OCI-LY1 (cell line): Measurements from ENCODE around the gene SDK1.

Experiments
- H2AFZ ChIP-seq: fragments of 200-600 bp; sonication (generic), shearing (Covaris generic); 2 replicates; pipeline ENCODE4 v1.6.0; 2014; ENCODE audit warnings: antibody characterized with exemption, mild to moderate bottlenecking, low read length
- H3F3A ChIP-seq: fragments of 200-600 bp; sonication (generic), shearing (Covaris generic); 2 replicates; pipeline ENCODE4 v1.6.0; 2014; ENCODE audit warnings: mild to moderate bottlenecking, antibody characterized with exemption, low read length, moderate library complexity; ENCODE audit not compliant: insufficient read depth
- H3K27ac ChIP-seq: fragments of 200-600 bp; sonication (generic); 2 replicates; pipeline ENCODE4 v1.5.1; 2014; ENCODE audit warnings: low read length, mixed run types, mild to moderate bottlenecking, low read depth; ENCODE audit not compliant: poor library complexity, severe bottlenecking
- H3K27me3 ChIP-seq: fragments of 200-600 bp; sonication (generic); 2 replicates; pipeline ENCODE4 v1.6.0; 2014; ENCODE audit warnings: antibody characterized with exemption, mild to moderate bottlenecking, low read length, moderate library complexity; ENCODE audit not compliant: insufficient read depth
- H3K36me3 ChIP-seq: fragments of 200-600 bp; sonication (generic); 2 replicates; pipeline ENCODE4 v1.6.1; 2014; ENCODE audit warnings: mild to moderate bottlenecking, antibody characterized with exemption, low read length, moderate library complexity, mixed read lengths; ENCODE audit not compliant: insufficient read depth
- H3K4me1 ChIP-seq: fragments of 200-600 bp; sonication (generic); 2 replicates; pipeline ENCODE4 v1.5.1; 2014; ENCODE audit warnings: mild to moderate bottlenecking, low read length, moderate library complexity; ENCODE audit not compliant: insufficient read depth, severe bottlenecking
- H3K4me2 ChIP-seq: fragments of 200-600 bp; sonication (generic), shearing (Covaris generic); 2 replicates; pipeline ENCODE4 v1.6.1; 2014; ENCODE audit warnings: low read length
- H3K4me3 ChIP-seq: fragments of 200-600 bp; sonication (generic); 2 replicates; pipeline ENCODE4 v1.5.1; 2014; ENCODE audit warnings: low read length, low read depth, mild to moderate bottlenecking, mixed read lengths; ENCODE audit not compliant: poor library complexity, severe bottlenecking
- H3K79me2 ChIP-seq: fragments of 200-600 bp; shearing (Covaris generic); 2 replicates; pipeline ENCODE4 v1.6.1; 2016; ENCODE audit warnings: mixed run types, low read length, mixed read lengths; ENCODE audit not compliant: insufficient read depth
- H3K9ac ChIP-seq: fragments of 200-600 bp; sonication (generic), shearing (Covaris generic); 2 replicates; pipeline ENCODE4 v1.6.1; 2014; ENCODE audit warnings: mild to moderate bottlenecking, low read length, mixed read lengths
- H3K9me2 ChIP-seq: fragments of 200-600 bp; sonication (generic), shearing (Covaris generic); 2 replicates; pipeline ENCODE4 v1.6.1; 2014; ENCODE audit warnings: low read depth, mild to moderate bottlenecking, low read length, mixed read lengths
- H3K9me3 ChIP-seq: fragments of 200-600 bp; shearing (Covaris generic); 2 replicates; pipeline ENCODE4 v1.6.1; 2014; ENCODE audit warnings: low read length, mixed read lengths
- H4K20me1 ChIP-seq: fragments of 200-600 bp; sonication (generic), shearing (Covaris generic); 2 replicates; pipeline ENCODE4 v1.6.0; 2016; ENCODE audit warnings: mild to moderate bottlenecking, low read length; ENCODE audit not compliant: insufficient read depth
- EZH2 ChIP-seq: fragments of 200-600 bp; sonication (generic), shearing (Covaris generic); IDR thresholded peaks from 2 replicates; pipeline ENCODE4 v1.8.0; 2017; ENCODE audit warnings: borderline replicate concordance, mixed run types, mild to moderate bottlenecking, antibody characterized with exemption, low read length, moderate library complexity, mixed read lengths
- TF ChIP-seq, protein P1 (sequence below): fragments of 200-600 bp; sonication (generic), shearing (Covaris generic); IDR thresholded peaks from 2 replicates; pipeline ENCODE4 v1.5.1; 2017; ENCODE audit warnings: mild to moderate bottlenecking, antibody characterized with exemption, low read length, moderate library complexity, mixed read lengths

SDK1 gene

GRCh38 chr7:3466261-3466660 lies 165.2 kb downstream of the SDK1 start:
- Histone ChIP-seq H4K20me1 (no peaks in the 10 kb centered on the region), H3K9me3 (no peaks in the 10 kb centered on the region), H3K9me2 (no peaks in the 10 kb centered on the region), H3K79me2 (0 out of 2 replicates have a peak, but pooled peaks cover 6% of the 10 kb centered on the region), H3K9ac (no peak overlapping the region), H3K4me2 (no peak overlapping the region), H2AFZ (no peak overlapping the region), H3K4me3 (no peak overlapping the region), H3K27ac (no peak overlapping the region), H3K27me3 (no peaks in the 10 kb centered on the region), H3K36me3 (peaks cover 4% of the 10 kb centered on the region; the same call in 1 of the 2 replicates), H3F3A (no peaks in the 10 kb centered on the region), H3K4me1 (peaks cover 14% of the 10 kb centered on the region)
- no peak for TF ChIP-seq EZH2
- TF ChIP-seq, protein P1, sequence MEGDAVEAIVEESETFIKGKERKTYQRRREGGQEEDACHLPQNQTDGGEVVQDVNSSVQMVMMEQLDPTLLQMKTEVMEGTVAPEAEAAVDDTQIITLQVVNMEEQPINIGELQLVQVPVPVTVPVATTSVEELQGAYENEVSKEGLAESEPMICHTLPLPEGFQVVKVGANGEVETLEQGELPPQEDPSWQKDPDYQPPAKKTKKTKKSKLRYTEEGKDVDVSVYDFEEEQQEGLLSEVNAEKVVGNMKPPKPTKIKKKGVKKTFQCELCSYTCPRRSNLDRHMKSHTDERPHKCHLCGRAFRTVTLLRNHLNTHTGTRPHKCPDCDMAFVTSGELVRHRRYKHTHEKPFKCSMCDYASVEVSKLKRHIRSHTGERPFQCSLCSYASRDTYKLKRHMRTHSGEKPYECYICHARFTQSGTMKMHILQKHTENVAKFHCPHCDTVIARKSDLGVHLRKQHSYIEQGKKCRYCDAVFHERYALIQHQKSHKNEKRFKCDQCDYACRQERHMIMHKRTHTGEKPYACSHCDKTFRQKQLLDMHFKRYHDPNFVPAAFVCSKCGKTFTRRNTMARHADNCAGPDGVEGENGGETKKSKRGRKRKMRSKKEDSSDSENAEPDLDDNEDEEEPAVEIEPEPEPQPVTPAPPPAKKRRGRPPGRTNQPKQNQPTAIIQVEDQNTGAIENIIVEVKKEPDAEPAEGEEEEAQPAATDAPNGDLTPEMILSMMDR: no peak

DNA sequence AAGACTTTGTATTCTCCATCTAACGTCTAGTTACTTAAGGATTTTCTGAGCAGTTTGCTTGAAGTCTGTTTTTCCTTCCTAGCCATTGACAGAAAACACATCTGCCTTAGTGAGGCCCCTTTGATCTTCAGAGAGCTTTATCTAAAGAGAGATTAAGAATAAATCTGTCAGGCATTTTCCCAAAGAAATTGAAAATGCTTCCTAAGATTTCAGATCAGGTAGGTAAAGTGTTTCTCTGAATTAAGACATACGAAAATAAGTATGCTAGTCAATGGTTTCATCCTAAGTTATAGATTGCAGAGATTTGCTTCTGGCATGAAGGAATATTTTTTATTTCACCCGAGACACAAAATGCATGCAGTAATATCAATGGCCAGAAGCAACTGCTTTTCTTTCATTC lies 168.6 kb downstream of the SDK1 start:
- Histone ChIP-seq H3K4me2 (no peak overlapping the region), H3K9ac (no peak overlapping the region), H3K27me3 (no peaks in the 10 kb centered on the region), H3K4me1 (peaks cover 17% of the 10 kb centered on the region), H3K9me3 (no peaks in the 10 kb centered on the region), H3K4me3 (no peak overlapping the region), H3K36me3 (peaks cover 4% of the 10 kb centered on the region; the same call in 1 of the 2 replicates), H3K79me2 (peaks cover 14% of the 10 kb centered on the region), H2AFZ (no peak overlapping the region), H3F3A (no peaks in the 10 kb centered on the region), H4K20me1 (no peaks in the 10 kb centered on the region), H3K27ac (no peak overlapping the region), H3K9me2 (no peaks in the 10 kb centered on the region)
- TF ChIP-seq, protein P1: no peak
- TF ChIP-seq EZH2: no peak

DNA sequence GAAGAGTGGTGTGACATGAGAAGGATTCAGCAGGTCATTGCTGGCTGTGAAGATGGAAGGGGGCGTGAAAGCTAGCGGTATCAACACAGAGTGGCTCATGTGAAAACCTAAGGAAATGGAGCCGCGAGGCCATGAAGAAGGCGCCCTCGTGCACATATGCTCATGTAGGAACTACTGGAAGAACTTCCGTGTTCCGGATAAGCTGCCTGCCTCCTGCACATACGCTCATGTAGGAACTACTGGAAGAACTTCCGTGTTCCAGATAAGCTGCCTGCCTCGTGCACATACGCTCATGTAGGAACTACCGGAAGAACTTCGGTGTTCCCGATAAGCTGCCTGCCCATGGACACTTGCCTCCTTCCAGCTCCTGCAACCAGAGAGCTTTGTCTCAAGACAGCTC lies 179.1 kb downstream of the SDK1 start:
- no peaks in the 10 kb centered on the region for H3K27me3 ChIP-seq
- no peaks in the 10 kb centered on the region for H3F3A ChIP-seq
- H3K27ac ChIP-seq: no peak overlapping the region
- no peak overlapping the region for H2AFZ ChIP-seq
- peaks cover 14% of the 10 kb centered on the region for H3K79me2 ChIP-seq
- no peaks in the 10 kb centered on the region; the same call in 1 of the 2 replicates for H4K20me1 ChIP-seq
- no peaks in the 10 kb centered on the region; the same call in 1 of the 2 replicates for H3K36me3 ChIP-seq
- TF ChIP-seq, protein P1: no peak
- TF ChIP-seq EZH2: no peak
- no peak overlapping the region for H3K4me2 ChIP-seq
- no peak overlapping the region for H3K4me3 ChIP-seq
- H3K9me2 ChIP-seq: no peaks in the 10 kb centered on the region
- H3K9ac ChIP-seq: no peak overlapping the region
- H3K9me3 ChIP-seq: no peaks in the 10 kb centered on the region
- H3K4me1 ChIP-seq: peaks cover 27% of the 10 kb centered on the region
